Panc1 (cell line): ENCODE measurements around the gene STARD8.

Experiments used
- CTCF ChIP-seq: fragments of 450-650 bp; IDR thresholded peaks from 2 replicates; pipeline ENCODE4 v1.5.1; 2017; ENCODE audit warnings: mild to moderate bottlenecking
- TCF7L2 ChIP-seq: IDR thresholded peaks from 2 replicates; pipeline ENCODE4 v1.6.1; 2011; ENCODE audit warnings: mild to moderate bottlenecking, low read depth, low read length, inconsistent platforms

GRCh38 chrX:68721546-68721945, 74.1 kb downstream of the STARD8 start:
- TF ChIP-seq CTCF: no peak
- no peak for TF ChIP-seq TCF7L2
